HTERT RPE-1 (cell line): ENCODE data around the gene SHROOM1.

Source experiments
- in situ Hi-C: fragments of 300-500 bp; cut with MboI; formaldehyde crosslinking; loops from 4 replicates; pipeline ENCODE4 v1.14.3; 2020; ENCODE audit warnings: low sequenced_read_pairs

The SHROOM1 gene

DNA sequence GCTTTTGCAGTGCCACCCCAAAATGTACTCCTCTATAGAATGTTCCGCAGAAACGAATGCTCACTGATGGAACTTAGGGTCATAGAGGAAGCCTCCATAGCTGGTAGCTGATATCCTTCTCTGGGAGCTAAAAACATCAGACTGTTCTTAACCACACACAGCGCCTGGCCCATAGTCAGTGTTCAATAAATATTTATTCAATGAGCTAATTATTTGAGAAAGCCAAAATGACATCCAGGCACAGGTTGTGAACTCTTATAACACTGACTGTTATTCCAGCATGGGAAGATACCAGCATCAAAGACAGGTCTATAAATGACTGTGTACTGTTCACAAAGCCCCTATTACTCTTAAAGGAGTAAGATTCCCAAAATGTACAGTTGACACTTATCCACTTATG is 22.9 kb upstream of the SHROOM1 start:
- in situ Hi-C loops = no loop called here

- in situ Hi-C loops = no loop called here
These were observed 19.6 kb upstream of the SHROOM1 start for GRCh38 chr5:132850066-132850465.

GRCh38 chr5:132849347-132849746 is 18.9 kb upstream of the SHROOM1 start:
- in situ Hi-C loops = no loop called here

DNA sequence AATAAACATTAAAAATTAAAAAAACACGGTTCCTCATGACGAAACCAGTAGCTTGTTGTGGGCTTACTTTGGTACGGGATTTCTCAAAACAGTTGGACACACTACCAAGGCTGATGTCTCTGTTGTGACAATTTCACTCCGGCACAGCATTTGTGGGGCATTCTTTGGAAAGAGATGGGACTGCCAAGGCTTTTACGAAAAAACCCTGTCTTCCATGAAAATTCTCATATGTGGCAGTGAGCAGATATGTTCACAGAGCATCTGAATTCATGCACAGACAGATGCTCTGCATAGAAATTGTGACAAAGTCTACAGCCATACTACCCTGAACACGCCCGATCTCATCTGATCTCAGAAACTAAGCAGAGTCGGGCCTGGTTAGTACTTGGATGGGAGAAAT is 17.8 kb upstream of the SHROOM1 start:
- in situ Hi-C loops = no loop called here

DNA sequence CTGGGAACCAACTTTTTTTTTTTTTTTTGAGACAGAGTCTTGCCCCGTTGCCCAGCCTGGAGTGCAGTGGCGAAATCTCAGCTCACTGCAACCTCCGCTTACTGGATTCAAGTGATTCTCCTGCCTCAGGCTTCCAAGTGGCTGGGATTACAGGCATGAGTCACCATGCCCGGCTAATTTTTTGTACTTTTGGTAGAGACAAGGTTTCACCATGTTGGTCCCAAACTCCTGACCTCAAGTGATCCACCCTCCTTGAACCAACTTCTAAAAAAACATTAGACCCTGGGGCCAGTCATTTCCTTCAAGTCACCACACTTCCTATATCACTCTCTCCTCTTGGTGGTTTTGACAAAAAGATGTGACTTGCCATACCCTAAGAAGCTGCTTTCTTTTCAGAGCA is 10.9 kb upstream of the SHROOM1 start:
- in situ Hi-C loops = no loop called here

GRCh38 chr5:132840896-132841295 is 10.4 kb upstream of the SHROOM1 start:
- in situ Hi-C loops = no loop called here

DNA sequence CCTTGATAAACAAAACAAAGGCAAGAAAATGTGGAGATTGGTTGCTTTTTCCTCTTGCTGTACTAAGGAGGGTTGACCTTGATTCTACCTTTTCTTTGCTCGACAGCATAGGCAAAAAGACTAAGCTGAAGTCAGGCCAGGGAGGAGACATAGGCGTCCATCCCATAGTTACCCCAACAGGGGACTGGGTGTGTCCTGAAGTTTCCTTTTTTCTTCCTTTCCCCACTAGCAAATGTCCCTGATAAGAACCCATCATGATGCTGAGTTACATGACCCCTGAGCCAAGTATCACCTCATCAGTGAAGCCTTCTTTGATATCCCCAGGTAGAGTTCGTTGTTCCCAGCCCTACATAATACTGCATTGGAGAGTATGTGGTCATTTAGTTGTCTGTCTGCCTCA is 9.9 kb upstream of the SHROOM1 start:
- in situ Hi-C loops = no loop called here

DNA sequence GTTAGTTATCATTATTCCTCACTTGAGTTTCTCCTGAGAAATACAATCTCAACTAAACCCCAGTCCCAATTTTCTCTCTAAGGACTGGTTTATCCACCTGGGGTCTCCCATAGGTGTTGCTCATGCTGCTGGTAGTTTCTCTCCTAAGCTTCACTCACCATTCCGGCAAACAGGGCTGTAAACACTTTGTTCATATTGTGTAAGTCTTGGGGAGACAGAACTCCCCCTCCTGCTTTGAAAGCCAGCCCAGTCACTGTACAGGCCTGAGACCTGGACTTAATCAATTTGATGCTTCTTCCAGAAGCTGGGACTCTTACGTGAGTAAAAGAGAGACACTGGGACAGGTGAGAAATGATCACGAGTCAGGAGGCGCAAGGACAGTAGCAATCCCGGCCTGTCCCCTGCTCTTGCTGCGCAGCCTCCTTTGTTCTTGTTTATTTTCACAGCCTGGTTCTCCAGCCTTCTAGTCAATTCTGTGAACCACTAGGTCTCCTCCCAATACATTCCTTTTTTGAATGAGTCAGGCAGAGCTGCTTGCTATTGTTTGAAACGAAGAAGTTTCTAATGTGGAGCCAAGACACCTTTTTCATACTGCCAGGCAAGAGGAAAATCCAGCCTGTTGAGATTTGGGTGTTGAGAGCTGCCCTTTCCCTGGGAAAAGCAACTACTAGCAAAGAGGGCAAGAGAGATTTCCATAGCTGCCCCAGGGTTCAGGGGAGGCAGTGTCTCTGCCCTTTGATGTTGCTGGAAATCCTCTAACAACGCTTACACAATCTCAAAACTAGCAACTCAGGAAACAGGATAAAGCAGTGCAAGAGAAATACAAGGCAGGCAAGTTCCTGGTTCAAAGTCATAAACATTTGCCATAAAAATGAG is 9.2 kb upstream of the SHROOM1 start:
- in situ Hi-C loops = no loop called here

- in situ Hi-C loops = no loop called here
These were observed 8.3 kb upstream of the SHROOM1 start for GRCh38 chr5:132838516-132839282.

- in situ Hi-C loops = no loop called here
These were observed 7.4 kb upstream of the SHROOM1 start for GRCh38 chr5:132837868-132838267.

DNA sequence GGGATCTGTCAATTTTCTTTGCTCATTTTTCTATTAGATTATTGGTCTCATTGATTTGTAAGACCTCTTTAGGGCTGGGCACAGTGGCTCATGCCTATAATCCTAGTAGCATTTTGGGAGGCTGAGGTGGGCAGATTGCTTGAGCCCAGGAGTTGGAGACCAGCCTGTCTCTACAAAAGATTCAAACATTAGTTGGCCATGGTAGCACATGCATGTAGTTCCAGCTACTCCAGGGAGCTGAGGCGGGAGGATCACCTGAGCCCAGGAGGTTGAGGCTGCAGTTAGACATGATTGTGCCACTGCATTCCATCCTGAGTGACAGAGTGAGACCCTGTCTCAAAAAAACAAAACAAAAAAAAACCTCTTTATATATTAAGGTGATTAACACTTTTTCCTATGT is 6.4 kb upstream of the SHROOM1 start:
- in situ Hi-C loops = no loop called here

- in situ Hi-C loops = no loop called here
These were observed 3.6 kb upstream of the SHROOM1 start for GRCh38 chr5:132834057-132834456.

DNA sequence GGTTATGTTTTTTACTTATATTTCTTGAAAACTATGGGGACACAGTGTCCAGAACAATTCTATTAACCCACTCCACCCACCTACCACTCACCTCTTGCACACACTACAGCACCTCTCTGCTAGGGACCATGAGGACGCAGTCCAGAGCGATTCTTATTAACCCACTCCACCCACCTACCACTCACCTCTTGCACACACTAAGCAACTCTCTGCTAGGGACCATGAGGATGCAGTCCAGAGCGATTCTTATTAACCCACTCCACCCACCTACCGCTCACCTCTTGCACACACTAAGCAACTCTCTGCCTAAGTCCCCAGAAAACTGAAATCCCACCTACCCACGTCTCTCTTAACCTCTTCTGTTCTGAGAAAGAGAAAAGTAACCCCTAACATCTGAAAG is 2.2 kb upstream of the SHROOM1 start:
- in situ Hi-C loops = no loop called here

GRCh38 chr5:132831095-132831860 is 831 bp upstream of the SHROOM1 start:
- in situ Hi-C loops = no loop called here

- in situ Hi-C loops = no loop called here
These were observed 558 bp downstream of the SHROOM1 start for GRCh38 chr5:132829742-132830435.

DNA sequence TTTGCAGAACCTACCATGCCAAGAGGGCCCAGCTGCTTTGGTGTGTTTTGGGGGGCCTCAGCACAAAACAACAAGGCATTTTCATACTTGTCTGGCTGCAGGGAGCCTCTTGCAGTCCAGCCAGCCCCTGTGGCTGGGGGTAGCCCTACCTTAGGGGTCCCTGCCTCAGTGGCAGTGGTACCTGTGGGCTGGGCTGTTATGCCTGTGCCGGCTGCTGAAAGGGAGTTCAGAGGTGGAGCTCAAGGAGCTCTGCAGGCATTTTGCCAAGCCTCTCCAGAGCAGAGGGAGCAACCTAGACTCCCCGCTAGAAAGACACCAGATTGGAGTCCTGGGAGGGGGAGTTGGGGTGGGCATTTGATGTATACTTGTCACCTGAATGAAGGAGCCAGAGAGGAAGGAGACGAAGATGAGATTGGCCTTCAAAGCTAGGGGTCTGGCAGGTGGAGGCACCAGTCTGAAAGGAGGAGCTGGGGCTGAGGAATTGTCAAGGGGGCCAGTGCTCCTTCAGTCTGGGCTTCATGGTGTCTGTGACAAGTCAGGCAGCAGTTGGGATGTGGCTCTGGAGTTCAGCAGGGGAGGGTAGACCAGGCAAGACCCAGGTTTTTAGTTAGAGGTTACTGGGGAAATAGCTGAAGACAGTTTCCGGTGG is 1.5 kb downstream of the SHROOM1 start:
- in situ Hi-C loops = no loop called here

DNA sequence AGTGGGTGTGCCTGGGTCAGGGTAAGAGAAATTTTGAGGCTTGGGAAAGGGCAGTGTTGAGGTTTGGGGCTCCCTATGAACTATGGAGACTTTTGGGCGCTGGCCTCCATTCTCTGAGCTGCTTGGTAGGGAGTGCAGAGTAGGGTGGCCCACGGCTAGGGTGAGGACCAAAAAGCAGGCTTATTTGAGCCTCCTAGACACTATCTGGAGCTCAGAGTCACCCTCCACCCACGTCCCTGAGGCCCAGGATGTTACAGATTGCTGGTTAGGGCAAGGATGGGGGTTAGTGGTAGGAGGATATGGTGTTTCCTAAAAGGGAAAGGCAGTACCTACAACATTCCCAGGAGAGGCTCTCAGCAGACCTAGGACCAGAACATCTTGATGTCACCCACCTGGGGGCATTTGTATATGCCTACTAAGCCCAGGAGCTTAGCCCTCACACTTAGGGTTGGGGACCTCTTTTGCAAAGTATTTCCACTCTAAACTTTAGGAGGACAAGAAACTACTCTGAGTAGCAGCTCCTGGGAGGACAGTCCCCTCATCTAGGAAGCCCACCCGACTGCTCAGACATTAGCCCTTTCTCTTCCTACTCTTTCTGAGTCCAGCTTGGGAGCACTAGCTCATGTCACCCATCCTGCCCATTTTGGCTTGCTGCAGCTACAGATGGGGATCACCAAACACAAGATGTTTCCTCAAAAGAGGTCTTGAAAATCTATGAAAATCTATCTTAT is 2.3 kb downstream of the SHROOM1 start:
- in situ Hi-C loops = no loop called here

- in situ Hi-C loops = no loop called here
These were observed 3.9 kb downstream of the SHROOM1 start for GRCh38 chr5:132826424-132827082.

DNA sequence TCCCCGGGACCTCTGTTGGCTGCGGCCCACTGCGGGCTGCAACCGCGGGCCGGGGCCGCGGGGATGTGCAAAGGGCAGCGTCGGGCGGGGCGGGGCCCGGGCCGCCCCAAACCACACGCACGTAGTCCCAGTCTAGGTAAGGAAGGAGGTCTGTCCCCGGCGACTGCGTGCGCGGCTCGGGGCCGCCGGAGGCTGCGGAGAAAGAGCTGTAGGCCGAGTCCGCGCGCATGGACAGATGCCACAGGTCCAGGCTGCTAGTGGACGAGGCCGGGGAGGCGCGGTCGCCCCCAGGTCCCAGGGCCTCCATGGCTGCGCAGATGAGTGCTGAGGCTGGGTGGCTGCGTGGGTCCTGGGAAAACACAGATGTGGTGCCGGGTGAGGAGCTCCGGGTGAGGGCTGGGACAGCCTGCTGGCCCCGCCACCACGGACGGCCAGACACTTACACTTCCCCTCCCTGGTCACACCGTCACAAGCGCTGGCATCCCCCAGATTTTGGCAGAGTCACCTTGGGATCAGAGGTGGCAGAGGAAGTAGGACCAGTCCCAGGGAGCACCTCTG is 4.5 kb downstream of the SHROOM1 start:
- in situ Hi-C loops = no loop called here
